GM23338 (cell line): ENCODE measurements around the gene AFAP1.

Experiments
- CTCF ChIP-seq, 2 experiments: fragments of 200-600 bp in 1 of 2; sonication (generic) in 1 of 2; conservative IDR thresholded peaks; 2 replicates each; pipeline versions ENCODE4 v1.5.1 to v1.6.1; 2016 to 2017; ENCODE audit warnings: antibody characterized with exemption in 2 of 2, low read depth in 2 of 2, mild to moderate bottlenecking in 2 of 2, moderate library complexity in 1 of 2
- ETS1 ChIP-seq: IDR thresholded peaks from 2 replicates; pipeline ENCODE4 v1.6.1; 2016; ENCODE audit warnings: antibody characterized with exemption
- EZH2 ChIP-seq: fragments of 200-600 bp; sonication (generic); IDR thresholded peaks from one replicate; pipeline ENCODE4 v1.8.0; 2017; ENCODE audit warnings: antibody characterized with exemption, mild to moderate bottlenecking, low read depth; ENCODE audit not compliant: unreplicated experiment
- EZH2phosphoT487 ChIP-seq: fragments of 200-600 bp; sonication (generic); IDR thresholded peaks from one replicate; pipeline ENCODE4 v1.8.1; 2018; ENCODE audit warnings: antibody characterized with exemption; ENCODE audit not compliant: unreplicated experiment
- JUNB ChIP-seq: IDR thresholded peaks from one replicate; pipeline ENCODE4 v1.6.1; 2016; ENCODE audit warnings: antibody characterized with exemption; ENCODE audit not compliant: unreplicated experiment
- POLR2AphosphoS5 ChIP-seq: IDR thresholded peaks from 2 replicates; pipeline ENCODE4 v1.6.1; 2016; ENCODE audit warnings: antibody characterized with exemption, low read depth
- REST ChIP-seq: IDR thresholded peaks from one replicate; pipeline ENCODE4 v1.6.1; 2018; ENCODE audit warnings: antibody characterized with exemption; ENCODE audit not compliant: unreplicated experiment
- STAT1 ChIP-seq: IDR thresholded peaks from one replicate; pipeline ENCODE4 v1.6.1; 2016; ENCODE audit warnings: antibody characterized with exemption; ENCODE audit not compliant: unreplicated experiment
- ZNF462 ChIP-seq: fragments of 250-450 bp; sonication (Bioruptor Pico); IDR thresholded peaks from 2 replicates; pipeline ENCODE4 v1.5.0; 2020; ENCODE audit warnings: mild to moderate bottlenecking, moderate library complexity

GRCh38 chr4:7860600-7861163 is 79.0 kb downstream of the AFAP1 start:
- TF ChIP-seq CTCF (conservative IDR thresholded peaks at IDR 0.05; ENCODE audit: low read depth in 2 of 2): no peak
- no peak for TF ChIP-seq STAT1
- TF ChIP-seq EZH2phosphoT487: no peak
- no peak for TF ChIP-seq POLR2AphosphoS5
- TF ChIP-seq REST: no peak
- no peak for TF ChIP-seq ETS1
- no peak for TF ChIP-seq JUNB
- no peak for TF ChIP-seq ZNF462 (CRISPR knock-in tag)
- TF ChIP-seq EZH2: no peak
